ENCODE measurements around the gene RPS21. TPM values are rescaled to one million over a fixed set of nuclear protein-coding genes. Genes with fewer than 3 reads are reported as not detected.

RPS21 gene
- total RNA-seq, 1 experiment from 2014 or later, result 1,447 TPM

DNA sequence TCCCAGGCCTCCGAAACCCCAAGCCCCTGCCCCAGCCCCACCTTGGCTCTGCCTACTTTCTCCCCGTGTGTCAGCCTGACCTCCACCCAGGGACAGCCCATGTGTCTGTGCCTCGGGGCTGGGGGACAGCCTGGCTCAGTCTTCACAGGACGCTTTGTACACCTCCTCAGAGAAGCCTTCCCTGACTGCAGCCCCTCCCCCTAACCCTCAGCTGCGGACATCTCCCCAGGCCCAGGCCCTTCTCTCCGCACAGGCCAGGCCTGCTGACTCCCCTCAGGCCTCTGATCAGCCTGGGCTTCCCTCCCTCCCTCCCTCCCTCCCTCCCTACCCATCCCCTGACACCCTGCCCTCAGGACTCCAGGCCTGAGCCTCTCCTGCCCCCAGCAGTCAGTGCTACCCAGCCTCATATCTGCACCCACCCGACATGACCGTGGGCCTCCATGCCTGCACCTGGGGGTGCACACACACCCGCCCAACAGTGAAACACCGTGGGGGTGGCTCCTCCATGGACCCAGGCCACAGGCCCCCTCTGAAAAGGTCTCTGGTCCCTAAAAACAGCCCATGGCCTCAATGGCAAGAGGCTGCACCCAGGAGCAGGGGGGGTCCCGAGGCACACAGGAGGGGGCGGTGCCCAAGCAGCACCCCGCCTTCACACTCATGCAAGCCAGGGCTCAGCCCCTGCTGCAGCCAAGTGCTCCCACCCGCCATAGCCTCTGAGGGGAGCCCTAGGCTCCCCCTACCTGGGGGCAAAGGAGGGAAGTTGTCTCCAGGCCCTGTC is 32.7 kb upstream of the RPS21 start:
- DNase-seq (ENCODE audit: low read depth), result no peak

DNA sequence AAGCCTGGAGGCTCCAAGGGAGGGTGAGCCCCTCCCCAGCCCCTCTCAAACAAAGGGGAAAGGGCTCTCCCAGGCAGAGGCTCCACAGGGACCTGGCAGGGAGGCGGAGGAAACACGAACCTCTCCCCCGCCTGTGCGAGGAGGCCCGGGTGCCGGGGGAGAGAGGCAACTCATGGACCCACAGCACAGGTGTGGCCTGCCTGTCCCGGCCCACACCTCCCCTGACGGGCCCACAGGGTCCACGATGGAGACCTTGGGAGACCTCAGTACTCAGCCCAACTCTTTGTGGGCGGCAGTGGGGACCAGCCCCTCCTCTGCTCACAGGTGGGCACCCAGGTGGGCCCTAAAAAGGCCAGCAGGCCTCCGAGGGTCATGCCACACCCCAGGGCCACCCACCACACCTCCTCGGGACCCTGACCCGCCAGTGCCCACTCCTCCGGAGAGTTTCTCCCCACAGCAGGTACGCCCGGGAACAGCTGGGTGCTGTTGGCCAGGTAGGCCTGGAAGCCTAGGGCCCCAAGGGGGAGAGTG is 32.0 kb upstream of the RPS21 start:
- DNase-seq (ENCODE audit: low read depth), result no peak

DNA sequence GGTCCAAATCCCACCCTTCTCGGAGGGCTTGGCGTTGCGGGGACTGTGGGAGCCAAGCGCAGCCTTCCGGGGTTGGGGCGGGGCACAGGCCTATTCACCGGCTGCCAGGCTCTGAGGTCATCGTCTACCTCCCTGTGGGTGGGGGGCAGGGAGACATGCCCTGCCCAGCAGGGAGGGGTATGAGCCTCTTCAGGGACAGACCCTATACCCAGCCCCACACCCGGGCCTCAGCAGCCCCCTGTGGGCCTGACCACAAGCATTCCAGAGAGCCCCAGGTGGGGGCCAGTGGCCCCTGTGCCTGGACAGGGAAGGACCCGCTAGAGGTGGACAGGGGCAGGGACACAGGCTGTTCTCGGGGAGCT is 31.4 kb upstream of the RPS21 start:
- DNase-seq (ENCODE audit: low read depth), result no peak

DNA sequence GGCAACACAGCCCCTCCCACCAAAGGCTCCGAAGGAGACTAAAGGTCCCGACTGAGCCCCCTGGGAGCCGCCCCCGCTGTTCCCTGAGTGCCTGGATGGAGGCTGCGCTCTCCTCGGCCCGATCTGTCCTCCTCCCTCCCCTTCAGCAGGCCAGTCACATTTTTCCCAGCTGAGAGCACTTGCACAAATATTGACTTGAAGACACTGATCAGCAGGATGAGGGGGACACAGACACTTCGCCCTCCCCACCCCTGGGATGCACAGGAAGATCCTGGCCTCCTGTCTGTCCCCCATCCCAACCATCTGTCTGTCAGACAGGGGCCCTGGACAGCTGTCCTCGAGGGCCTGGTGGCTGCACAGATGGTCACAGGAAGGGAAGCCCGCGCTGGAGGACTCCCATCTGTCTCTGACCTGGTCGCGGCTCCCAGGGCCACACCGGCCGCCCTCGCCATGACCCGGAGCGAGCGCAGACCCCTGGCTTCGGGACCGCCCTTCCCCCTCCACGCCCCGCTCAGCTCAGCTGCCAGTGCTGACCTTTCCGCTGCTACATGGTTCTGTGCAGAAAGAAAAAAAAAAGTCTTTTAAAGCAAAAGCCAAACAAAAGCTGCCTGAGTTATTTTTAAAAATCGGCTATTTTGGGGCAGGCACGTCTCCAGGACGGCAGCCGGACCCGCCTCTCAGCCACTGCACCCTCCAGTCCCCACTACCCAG is 30.9 kb upstream of the RPS21 start:
- DNase-seq (ENCODE audit: low read depth), result peak; percentile 23

DNA sequence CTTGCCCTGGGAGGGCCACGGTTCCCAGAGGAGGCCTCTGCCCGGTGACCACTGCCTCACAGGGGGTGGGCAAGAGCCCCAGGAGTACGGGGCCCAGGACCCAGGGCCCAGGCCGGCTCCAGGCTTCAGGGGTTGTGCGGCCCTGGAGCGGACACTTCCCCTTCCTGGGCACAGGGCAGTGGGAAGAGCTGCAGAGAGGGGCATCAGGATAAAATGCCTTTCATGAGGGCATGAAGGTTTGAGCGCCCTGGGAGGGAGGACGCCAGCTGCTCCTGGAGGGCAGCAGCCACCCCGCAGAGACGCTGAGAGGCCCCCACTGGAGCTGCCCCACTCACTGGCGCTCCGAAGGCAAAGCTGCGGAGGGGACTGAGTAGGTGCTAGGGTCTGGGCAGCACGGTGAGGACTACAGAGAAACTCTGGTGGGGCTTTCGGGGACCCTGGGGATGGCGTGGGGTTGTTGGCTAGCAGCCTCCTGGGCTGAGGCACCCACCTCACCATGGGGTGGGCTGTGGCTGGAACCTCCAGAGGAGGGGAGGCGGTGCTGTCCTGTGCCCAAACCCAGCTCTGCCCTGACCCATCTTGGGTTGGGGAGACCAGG is 30.2 kb upstream of the RPS21 start:
- no peak for DNase-seq (ENCODE audit: low read depth)

DNA sequence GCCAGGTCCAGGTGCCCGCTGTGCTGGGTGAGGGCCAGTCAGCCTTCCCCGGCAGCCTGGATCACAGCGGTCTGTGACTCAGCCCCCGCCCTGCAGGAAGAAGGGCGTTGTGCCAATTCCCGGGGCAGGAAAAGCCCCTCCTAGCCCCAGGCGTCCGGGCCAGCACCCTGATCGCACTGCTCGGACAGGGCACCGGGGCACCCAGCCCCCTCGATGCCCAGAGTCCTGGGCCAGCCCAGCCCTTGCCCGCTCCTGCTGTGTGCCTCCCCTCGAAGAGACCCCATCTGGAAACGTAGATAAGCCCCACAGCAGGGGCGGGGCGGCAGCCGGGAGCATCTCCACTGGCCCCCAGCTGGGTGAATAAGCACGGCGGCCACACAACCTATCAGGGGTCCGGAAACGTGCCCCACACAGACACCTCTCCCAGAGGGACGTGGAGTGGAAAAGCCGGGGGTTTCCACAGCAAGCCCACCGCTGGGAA is 29.7 kb upstream of the RPS21 start:
- DNase-seq (ENCODE audit: low read depth), result peak; percentile 68

DNA sequence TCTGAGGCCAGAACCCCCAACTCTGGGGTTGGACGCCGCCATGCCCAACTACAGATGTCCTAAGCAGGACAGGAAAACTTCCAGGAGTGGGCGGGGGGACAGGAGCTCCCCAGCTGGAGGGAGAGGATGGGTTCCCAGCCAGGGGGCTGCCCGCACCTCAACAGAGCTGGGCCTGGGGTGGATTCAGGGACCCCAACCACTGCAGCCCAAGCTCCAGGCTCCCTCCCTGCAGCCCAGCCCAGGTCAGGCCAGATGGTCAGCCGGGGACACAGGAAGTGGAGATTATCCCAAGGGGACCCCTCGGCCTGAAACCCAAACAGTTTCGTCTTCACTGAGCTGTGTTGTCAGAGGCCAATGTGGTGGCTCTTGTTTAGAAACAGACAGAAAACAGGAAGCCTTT is 29.2 kb upstream of the RPS21 start:
- no peak for DNase-seq (ENCODE audit: low read depth)

DNA sequence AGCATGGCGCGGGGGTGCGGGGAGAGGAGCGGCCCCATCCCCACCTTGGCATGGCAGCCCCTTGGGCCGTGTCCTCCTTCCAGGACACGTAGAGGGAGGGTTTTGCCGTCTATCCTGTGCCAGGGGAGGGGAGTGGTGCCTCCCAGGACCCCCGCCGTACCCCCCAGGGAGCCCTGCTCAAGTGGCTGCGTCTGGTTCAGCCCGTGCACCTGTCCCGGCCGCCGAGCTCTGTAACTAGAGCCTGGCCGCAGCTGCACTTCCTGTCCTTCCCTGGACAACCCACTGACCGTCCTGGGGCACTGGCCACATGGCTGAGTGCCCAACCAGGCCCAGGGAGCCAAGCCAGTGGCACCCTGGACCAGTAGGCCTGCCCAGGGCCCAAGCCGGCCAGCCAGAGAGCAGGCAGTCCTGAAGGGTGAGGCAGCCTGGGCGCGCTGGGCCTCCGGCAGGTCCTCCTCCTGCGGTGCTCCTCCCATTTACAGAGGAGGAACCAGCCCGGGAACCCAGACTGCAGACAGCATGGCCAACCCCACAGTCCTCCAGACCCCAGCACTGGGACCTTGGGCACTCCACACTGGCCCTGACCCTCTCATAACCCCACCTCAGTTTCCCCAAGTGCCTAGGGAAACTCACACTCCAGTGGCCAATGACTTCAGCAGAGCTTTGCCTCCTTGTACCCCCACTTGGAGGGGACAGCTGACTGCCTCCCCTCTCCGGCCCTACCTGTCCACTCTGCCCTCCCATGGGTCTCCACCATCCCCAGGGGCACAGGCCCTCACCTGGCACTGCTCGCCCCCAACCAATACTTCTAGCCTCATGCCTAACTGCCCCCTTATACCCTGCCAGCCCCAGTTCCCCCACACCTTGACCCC is 28.5 kb upstream of the RPS21 start:
- DNase-seq (ENCODE audit: low read depth), result peak; percentile 82

DNA sequence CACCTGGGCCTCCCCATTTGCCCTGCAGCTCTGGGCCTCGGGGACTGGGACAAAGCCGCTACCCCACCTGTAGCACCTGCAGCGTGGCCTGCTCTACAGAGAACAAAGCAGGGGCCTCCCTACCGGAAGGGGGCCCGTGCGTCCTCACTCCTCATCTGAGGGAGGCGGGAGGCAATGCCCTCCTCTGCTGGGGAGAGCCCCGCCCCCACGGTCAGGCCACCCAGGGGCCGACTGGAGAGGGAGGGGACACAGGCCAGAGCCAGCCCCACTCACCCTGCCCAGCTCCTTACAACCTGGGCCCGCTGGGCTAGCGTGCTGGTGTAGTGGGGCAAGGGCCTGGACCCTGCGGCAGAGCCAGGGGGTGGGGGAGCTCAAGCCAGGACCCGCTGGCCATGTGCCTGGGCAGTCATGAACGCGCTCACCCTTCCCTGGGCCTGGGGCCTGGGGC is 27.8 kb upstream of the RPS21 start:
- DNase-seq (ENCODE audit: low read depth), result no peak

DNA sequence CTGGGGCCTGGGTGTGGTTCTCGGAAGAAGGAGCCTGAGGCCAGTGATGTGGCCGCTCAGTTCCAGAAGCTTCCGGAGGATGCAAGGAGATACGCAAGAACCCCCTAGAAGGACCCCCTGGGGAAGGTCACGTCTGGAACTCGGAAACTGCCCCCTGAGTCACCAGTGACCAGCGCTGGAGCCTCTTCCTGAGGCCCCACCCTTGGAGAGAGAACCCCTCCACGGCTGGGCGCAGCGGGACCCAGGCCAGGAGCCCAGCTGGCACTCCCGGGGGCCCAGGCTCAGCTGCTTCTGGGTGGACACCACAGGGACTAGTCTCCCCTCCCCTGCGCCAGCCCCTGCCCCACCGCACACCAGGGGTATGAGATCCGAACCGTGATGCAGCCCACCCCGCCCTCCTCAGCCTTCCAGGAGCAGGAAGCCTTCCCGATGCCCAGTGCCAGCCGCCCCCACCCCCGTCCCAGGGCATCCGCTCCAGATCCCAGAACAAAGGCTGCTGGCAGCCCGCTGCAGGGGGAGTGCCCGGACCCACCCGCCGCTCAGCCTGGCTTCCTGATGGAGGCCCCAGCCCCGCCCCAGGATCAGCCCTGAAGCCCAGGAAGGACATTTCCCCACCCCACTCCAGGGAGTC is 27.3 kb upstream of the RPS21 start:
- peak; percentile 65 for DNase-seq (ENCODE audit: low read depth)

DNA sequence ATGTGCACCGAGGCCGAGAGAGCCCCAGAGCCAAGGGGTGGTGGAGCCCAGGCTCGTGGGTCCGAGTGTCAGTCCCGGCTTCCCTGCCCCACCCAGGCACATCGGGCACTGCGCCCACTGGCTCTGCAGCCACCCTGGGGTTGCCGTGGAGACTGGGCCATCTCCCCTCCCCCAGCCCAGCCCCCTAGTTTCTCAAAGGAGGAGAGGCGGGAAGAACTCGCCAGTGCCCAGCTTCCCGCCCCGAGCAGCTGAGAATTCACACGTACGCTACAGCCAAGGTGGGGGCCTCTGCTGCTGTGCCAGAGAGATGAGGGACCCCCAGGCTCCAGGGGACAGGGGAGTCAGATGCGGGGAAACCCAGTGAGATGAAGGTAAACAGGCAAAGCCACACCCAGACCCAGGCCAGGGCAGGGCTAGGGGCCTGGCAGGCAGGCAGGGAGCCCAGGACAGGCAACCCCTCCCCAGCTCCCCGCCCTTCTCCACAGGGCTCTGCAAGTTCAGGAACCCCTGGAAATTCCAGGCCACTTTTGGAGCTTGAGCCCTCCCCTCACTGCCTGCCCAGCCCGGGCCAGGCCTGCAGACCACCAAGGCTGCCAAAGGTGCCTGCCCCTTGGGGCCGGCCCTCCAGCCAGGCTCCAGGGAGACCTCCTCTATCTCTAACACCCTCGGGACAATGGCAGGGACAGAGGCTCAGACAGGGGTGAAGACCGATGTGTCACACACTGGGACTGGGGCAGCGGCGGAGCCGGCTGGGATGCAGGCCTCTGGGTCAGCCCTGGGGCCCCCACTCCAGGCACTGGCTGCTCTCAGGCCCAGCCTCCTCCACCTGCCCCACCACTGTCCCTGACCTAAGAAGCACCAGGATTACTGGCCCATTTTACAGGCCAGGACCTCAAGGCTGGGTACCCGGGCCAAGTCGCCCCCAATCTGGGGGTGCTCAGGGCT is 25.8 kb upstream of the RPS21 start:
- no peak for DNase-seq (ENCODE audit: low read depth)

DNA sequence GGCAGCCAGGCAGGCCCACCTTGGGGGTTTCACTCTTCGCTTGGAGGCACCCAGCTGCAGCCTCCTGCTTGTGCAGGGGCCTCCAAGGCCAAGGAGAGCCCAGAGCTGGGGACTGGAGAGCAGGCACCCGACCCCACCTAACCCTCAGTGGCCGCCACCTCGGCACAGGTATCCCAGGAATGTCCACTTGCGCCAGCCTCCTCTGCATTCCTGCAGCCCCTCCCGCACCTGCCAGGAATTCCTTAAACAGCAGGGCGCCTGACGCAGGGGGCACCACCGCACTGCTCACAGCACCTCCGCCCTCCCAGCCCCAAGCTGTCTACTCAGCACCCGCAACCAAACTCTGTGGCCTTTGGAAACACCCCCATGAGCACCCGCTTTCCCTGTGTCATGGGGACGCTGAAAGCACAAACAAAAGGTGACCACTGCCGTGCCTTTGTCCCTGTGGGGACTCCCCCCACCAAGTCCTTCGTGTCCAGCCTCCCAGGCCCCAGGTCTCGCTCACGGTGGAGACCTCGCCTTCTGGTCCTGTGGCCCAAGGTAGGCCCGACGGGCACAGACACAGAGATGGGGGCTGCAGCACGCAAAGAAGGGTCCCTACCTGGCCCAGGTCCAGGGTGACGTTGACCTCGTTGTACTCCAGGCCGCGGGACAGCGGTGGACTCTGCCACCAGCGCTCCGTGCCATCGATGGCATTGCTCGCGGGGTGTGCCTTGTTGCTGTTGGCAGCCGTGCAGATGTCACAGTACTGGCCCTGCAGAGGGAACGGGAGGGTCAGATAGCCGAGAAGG is 24.9 kb upstream of the RPS21 start:
- no peak for DNase-seq (ENCODE audit: low read depth)

DNA sequence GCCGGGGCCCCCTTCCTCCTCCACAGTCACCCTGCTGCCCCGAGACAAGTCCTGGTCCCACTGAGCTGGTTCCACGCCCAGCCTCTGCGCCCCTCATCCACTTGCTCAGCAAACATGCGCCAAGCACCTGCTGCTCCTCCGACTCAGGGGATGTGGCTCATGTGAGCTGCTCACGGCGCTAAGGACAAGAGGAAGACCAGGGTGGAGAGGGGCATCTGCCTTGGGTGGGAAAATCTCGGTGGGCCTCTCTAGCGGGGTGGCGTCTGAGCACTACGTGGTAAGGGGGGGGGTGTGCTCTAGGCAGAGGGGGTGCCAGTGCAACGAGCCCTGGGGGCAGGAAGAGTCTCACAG is 24.3 kb upstream of the RPS21 start:
- no peak for DNase-seq (ENCODE audit: low read depth)

DNA sequence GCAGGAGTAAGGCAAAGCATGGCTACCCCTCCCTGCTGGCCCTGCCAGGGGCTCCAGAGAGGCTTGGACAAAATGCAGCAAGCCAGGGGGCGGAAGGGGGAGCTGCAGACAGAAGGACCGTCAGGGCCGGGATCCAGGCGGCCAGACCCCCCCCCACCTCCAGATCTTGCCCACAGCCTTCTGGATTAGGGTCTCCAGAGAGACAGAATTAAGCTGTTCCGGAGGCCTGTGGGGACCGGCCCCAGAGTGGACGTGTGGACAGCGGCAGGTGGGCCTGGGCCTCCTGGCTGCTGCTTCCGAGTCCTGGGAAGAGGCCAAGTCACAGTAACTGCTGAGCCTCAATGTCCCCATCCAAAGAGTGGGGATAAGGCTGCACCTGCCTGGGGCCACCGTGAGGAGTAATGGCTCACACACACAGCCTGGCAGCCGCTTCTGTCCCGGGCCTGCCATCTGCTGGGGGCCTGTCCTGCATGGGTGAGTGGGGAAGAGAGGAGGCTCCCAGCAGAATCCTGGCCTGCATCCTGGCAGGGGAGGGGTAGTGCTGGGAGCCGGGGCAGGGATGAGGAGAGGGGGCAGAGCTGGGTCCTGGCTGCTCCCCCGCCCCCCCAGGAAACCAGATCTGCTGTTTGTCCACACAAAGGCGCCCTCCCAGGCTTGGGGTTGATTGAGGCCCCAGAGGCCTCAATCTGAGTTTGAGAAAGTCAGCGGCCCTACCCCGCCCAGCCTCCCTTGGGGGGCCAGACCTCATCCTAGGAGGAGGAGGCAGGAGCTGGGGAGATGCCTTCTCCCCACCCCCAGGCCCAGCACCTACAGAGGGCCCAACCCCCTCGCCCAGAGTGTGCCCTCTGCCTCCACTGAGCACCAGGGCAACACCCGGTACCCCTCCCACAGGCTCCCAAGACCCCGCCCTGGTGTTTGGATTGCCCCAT is 23.6 kb upstream of the RPS21 start:
- DNase-seq (ENCODE audit: low read depth), result no peak

DNA sequence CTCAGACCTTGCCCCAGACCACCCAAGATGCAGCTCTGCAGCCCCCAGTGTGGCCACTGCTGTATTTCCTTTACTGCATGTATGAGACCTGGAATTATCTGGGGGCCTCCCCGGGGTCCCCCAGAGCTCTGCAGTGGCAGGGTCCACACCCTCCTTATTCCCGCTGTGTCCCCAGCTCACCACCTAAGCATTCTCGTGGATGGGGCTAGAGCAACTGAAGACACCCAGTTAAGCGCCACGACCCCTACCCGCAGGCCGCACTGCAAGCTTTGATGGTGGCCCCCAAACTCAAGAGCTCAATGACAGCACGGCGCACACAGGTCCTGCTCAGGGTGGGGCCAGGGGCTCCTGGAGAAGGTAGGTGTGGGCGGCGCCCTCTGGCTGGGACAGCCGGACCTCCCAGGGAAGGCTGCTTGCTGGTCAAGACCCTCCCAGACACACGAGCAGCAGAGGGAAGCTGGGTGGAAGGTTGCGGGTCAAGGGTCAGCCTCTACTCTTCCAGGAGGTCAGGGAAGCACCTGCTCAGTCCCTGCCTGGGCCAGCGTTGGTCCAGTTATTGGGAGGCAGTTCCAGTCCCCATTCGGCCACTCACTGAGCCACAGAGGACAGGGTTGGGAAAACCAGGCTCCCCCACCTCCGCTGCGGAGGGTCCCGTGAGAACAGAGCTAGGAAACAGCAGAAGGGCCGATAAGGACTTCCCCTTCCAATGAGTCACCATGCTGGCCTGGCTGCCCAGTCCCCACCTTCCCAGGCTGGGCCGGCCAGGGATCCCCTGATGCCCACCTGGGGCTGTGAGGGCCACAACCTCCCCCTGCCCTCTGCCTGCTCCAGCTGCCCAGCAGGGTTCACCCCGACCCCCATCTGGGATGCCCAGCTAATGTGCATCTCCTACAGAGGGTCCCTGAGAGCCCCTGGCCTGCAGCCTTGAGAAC is 22.7 kb upstream of the RPS21 start:
- DNase-seq (ENCODE audit: low read depth), result no peak

DNA sequence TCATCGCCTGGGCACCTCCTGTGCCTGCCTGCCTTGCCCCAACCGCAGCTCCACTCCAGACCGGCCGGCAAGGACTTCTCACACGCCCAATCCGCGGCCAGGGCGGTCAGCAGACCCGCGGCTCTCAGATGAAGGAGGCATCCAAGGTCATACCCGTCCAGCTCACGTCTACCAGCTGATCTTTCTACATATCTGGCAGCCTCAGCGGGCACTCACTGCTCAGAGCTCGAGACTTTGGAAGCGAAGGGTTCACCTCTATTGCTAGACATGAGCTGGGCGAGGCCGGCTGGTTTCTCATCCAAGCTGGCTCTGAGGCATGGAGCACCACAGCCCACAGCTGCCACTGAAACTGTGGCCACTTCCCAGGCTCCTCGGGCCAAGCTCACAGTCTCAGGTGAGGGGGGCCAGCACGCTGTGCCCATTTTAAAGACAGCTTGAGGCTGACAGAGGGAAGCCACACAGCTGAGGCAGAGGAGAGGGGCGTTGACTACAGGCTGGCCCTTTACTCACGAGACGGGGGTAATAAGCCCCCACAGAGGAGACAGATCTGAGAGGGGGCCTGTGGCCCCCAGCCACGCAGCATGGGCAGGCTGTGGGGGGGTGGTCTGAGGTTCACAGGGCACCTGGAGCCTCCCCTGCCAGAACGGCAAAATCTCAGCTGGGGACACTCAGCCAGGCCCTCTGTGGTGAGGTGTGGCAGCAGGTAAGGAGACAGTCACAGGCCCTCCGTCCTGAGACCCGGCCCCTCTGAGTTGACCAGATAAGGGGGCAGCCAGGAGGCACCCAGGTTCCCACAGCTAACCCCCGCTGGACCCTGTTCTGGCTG is 21.8 kb upstream of the RPS21 start:
- DNase-seq (ENCODE audit: low read depth), result no peak

Data from LHCN-M2 (cell line).